Measurements from ENCODE around the gene RCE1.

The RCE1 gene

GRCh38 chr11:66870616-66871520 lies 27.6 kb downstream of the RCE1 start:
- DNase-seq, result no peak

- no peak for DNase-seq
Observed at GRCh38 chr11:66871521-66871901, 28.3 kb downstream of the RCE1 start.

- DNase-seq, result no peak
Observed at GRCh38 chr11:66874232-66874631, 31.0 kb downstream of the RCE1 start.

- no peak for DNase-seq
Observed at GRCh38 chr11:66875378-66875777, 32.1 kb downstream of the RCE1 start.

- DNase-seq, result no peak
Observed at GRCh38 chr11:66877588-66878385, 34.5 kb downstream of the RCE1 start.

- no peak for DNase-seq
Observed at GRCh38 chr11:66878474-66878873, 35.2 kb downstream of the RCE1 start.

- DNase-seq, result no peak
Observed at GRCh38 chr11:66879000-66879399, 35.8 kb downstream of the RCE1 start.

- no peak for DNase-seq
Observed at GRCh38 chr11:66879583-66879982, 36.3 kb downstream of the RCE1 start.

- DNase-seq, result no peak
Observed at GRCh38 chr11:66879999-66880398, 36.8 kb downstream of the RCE1 start.

- peak; percentile 72 for DNase-seq
Observed at GRCh38 chr11:66880496-66881450, 37.5 kb downstream of the RCE1 start.

GRCh38 chr11:66881451-66881835 lies 38.2 kb downstream of the RCE1 start:
- peak; percentile 42 for DNase-seq

- no peak for DNase-seq
Observed at GRCh38 chr11:66881927-66882452, 38.7 kb downstream of the RCE1 start.

- DNase-seq, result peak; percentile 28
Observed at GRCh38 chr11:66882561-66883015, 39.3 kb downstream of the RCE1 start.

- DNase-seq, result peak; percentile 69
Observed at GRCh38 chr11:66883016-66883965, 40.0 kb downstream of the RCE1 start.

- DNase-seq, result no peak
Observed at GRCh38 chr11:66884443-66884842, 41.2 kb downstream of the RCE1 start.

- DNase-seq, result no peak
Observed at GRCh38 chr11:66885469-66885868, 42.2 kb downstream of the RCE1 start.

GRCh38 chr11:66885950-66886440 lies 42.8 kb downstream of the RCE1 start:
- DNase-seq, result no peak

- DNase-seq, result no peak
Observed at GRCh38 chr11:66886671-66887221, 43.5 kb downstream of the RCE1 start.

GRCh38 chr11:66887526-66887925 lies 44.3 kb downstream of the RCE1 start:
- DNase-seq, result no peak

GRCh38 chr11:66888282-66888681 lies 45.0 kb downstream of the RCE1 start:
- DNase-seq, result no peak

GRCh38 chr11:66889960-66890359 lies 46.7 kb downstream of the RCE1 start:
- DNase-seq, result no peak

Measured in SHP77 treated with DMSO at 0.1 percent for 48 hours (cell line).